Calu3 (cell line): Measurements from ENCODE around the gene SPIRE1. TPM values are rescaled to one million over a fixed set of nuclear protein-coding genes. Genes with fewer than 3 reads are reported as not detected.

ENCODE experiments used
- BruUV-seq: library from RNA; stranded (reverse); fragments of 400-500 nt; replicated peaks from 2 replicates; lab custom pipeline; 2021; lab: Mats Ljungman, UMichigan
- CTCF ChIA-PET: fragments of 300-600 bp; sonication (Branson Sonifier 250); formaldehyde crosslinking; loops from one replicate; lab custom pipeline; 2022; ENCODE audit warnings: antibody characterized with exemption; lab: Charles Lee
- DNase-seq: peaks from one replicate; pipeline ENCODE4 v3.0.0; 2022
- H3K27ac Mint-ChIP-seq: one replicate; pipeline ENCODE4 v1.8.0; 2022; ENCODE audit warnings: mixed read lengths; ENCODE audit not compliant: unreplicated experiment
- H3K27me3 Mint-ChIP-seq: one replicate; pipeline ENCODE4 v1.8.0; 2022; ENCODE audit warnings: mixed read lengths; ENCODE audit not compliant: unreplicated experiment
- H3K36me3 Mint-ChIP-seq: one replicate; pipeline ENCODE4 v1.8.0; 2022; ENCODE audit warnings: mild to moderate bottlenecking, moderate library complexity, mixed read lengths; ENCODE audit not compliant: insufficient read depth, unreplicated experiment
- H3K4me1 Mint-ChIP-seq: one replicate; pipeline ENCODE4 v1.8.0; 2022; ENCODE audit warnings: mild to moderate bottlenecking, low read depth, mixed read lengths; ENCODE audit not compliant: unreplicated experiment
- H3K4me3 Mint-ChIP-seq: one replicate; pipeline ENCODE4 v1.8.0; 2022; ENCODE audit warnings: mild to moderate bottlenecking, low read depth, moderate library complexity, mixed read lengths; ENCODE audit not compliant: unreplicated experiment
- H3K9me3 Mint-ChIP-seq: one replicate; pipeline ENCODE4 v1.8.0; 2022; ENCODE audit warnings: low read depth, mixed read lengths; ENCODE audit not compliant: unreplicated experiment
- intact Hi-C: fragments of 100-400 bp; cut with micrococcal nuclease; formaldehyde crosslinking; loops from one replicate; pipeline ENCODE4 v1.10.0; 2022; ENCODE audit not compliant: unreplicated experiment
- total RNA-seq: library from RNA; stranded (reverse); gene quantifications from 2 replicates; pipeline ENCODE4 v1.2.3, GENCODE V29; 2022
- TF ChIP-seq, protein P1 (sequence below): fragments of 200-600 bp; IDR thresholded peaks from one replicate; pipeline ENCODE4 v1.8.0; 2022; ENCODE audit warnings: antibody characterized with exemption; ENCODE audit not compliant: unreplicated experiment

SPIRE1 gene
- total RNA-seq, 1 experiment from 2014 or later: 98.6 TPM

DNA sequence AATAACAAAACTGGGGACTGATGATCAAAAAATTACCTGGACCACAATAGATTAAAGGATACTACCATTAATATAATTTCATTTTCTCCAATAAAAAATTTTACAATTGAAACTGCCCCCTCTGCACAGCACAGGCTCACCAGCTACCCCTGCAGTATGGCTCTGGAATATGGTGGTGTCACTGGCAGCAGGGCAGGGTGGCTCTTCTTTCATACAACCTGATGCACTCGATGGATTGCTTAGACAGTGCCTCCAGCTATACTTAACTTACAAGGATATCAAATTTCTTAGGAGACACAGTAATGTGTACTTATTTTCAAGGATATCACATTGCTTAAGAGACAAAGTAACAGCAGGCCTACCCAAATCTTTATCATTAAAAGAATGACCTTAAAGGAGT lies 126.2 kb downstream of the SPIRE1 start:
- no peak for DNase-seq
- no TSS peak for BruUV-seq
- no peak overlapping the region for H3K27ac Mint-ChIP-seq
- CTCF ChIA-PET: no interaction called here
- H3K9me3 Mint-ChIP-seq: no peaks in the 10 kb centered on the region
- TF ChIP-seq, protein P1, sequence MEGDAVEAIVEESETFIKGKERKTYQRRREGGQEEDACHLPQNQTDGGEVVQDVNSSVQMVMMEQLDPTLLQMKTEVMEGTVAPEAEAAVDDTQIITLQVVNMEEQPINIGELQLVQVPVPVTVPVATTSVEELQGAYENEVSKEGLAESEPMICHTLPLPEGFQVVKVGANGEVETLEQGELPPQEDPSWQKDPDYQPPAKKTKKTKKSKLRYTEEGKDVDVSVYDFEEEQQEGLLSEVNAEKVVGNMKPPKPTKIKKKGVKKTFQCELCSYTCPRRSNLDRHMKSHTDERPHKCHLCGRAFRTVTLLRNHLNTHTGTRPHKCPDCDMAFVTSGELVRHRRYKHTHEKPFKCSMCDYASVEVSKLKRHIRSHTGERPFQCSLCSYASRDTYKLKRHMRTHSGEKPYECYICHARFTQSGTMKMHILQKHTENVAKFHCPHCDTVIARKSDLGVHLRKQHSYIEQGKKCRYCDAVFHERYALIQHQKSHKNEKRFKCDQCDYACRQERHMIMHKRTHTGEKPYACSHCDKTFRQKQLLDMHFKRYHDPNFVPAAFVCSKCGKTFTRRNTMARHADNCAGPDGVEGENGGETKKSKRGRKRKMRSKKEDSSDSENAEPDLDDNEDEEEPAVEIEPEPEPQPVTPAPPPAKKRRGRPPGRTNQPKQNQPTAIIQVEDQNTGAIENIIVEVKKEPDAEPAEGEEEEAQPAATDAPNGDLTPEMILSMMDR: no peak
- intact Hi-C loops: no loop called here
- H3K27me3 Mint-ChIP-seq: no peaks in the 10 kb centered on the region
- peaks cover 8% of the 10 kb centered on the region for H3K4me1 Mint-ChIP-seq
- peaks cover 4% of the 10 kb centered on the region for H3K36me3 Mint-ChIP-seq
- H3K4me3 Mint-ChIP-seq: no peak overlapping the region

DNA sequence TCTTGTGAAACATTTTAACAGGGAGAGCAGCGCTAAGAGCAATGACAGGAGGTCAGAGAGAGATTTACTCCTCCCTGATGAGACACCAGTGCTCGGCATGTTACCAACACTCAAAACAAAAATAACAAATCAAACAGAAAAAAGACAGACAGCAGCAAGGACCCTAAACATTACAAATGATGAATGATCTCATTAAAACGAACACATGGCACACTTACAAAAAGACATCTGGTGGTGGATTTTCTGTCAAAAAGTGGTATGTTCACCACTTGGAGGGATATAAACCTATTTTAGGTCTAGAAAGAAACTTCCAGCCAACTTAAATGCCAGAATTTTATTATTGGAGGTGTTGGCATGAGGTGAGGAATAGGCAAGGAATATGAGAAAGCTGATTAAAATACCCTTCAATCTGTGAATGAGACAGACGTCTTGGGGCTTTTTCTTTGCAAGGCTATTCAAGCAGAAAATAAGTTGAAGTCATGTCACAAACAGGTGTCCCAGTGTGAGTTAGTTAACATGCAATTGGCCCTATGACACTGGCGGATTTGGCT lies 137.4 kb downstream of the SPIRE1 start:
- no peak for DNase-seq
- peaks cover 6% of the 10 kb centered on the region for H3K36me3 Mint-ChIP-seq
- no peak overlapping the region for H3K27ac Mint-ChIP-seq
- CTCF ChIA-PET: interaction anchor here (0.7 kb wide), 1 partner anchor 423 kb away, joined by 3 read pairs; no protein-coding TSS in a partner anchor
- TF ChIP-seq, protein P1: no peak
- no peaks in the 10 kb centered on the region for H3K27me3 Mint-ChIP-seq
- peaks cover 17% of the 10 kb centered on the region for H3K4me1 Mint-ChIP-seq
- H3K9me3 Mint-ChIP-seq: no peaks in the 10 kb centered on the region
- intact Hi-C loops: no loop called here
- no TSS peak for BruUV-seq
- no peak overlapping the region for H3K4me3 Mint-ChIP-seq

DNA sequence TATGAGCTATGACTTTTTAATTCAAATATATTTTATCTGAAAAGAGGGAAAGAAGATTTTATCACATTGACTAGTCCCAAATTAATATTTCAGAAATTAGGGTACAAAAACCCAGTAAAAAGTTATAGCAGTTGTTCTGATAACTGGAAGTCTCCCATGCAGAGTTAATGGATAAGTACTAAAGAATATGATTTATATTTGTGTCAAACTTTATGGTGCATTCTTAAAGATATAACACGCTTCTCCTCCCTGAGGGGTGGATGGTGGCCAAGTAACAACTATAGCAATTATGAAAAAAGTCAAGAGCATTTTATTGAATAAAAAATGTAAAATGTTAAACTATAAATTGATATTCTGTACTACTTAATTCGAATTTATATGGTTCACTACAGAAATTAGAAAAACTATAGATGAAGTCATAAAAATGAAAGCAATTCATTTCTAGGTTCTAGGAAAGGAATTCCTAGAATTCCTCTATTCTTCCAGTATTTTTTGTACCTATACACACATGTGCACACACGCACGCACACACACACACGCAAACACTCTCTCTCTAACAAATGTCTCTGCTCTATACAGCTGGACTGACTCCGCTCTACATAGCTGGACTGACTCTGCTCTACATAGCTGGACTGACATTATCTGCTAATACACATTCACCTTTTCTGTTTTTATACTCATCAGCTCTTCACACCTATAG lies 138.9 kb downstream of the SPIRE1 start:
- H3K9me3 Mint-ChIP-seq: no peaks in the 10 kb centered on the region
- no TSS peak for BruUV-seq
- peaks cover 10% of the 10 kb centered on the region for H3K36me3 Mint-ChIP-seq
- H3K4me1 Mint-ChIP-seq: peaks cover 22% of the 10 kb centered on the region
- CTCF ChIA-PET: no interaction called here
- H3K4me3 Mint-ChIP-seq: no peak overlapping the region
- no peak for DNase-seq
- intact Hi-C loops: no loop called here
- no peaks in the 10 kb centered on the region for H3K27me3 Mint-ChIP-seq
- H3K27ac Mint-ChIP-seq: no peak overlapping the region
- TF ChIP-seq, protein P1: no peak

DNA sequence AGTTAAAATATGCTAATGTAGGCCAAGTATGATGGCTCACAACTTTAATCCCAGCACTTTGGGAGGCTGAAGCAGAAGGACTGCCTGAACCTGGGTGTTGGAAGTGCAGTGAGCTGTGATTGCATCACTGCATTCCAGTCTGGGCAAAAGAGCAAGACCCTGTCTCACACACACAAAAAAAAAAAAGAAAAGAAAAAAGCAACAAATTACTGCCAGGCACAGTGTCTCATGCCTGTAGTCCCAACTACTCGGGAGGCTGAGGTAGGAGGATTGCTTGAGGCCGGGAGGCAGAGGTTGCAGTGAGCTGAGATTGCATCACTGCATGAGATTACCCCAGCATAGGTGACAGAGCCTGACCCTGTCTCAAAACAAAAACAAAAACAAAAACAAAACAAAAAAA lies 139.6 kb downstream of the SPIRE1 start:
- H3K27me3 Mint-ChIP-seq: no peaks in the 10 kb centered on the region
- no peak overlapping the region for H3K4me3 Mint-ChIP-seq

More for the DNA sequence above, 139.6 kb downstream of the SPIRE1 start:
- H3K27ac Mint-ChIP-seq: no peak overlapping the region
- intact Hi-C loops: no loop called here
- peaks cover 25% of the 10 kb centered on the region for H3K4me1 Mint-ChIP-seq
- CTCF ChIA-PET: no interaction called here
- peaks cover 11% of the 10 kb centered on the region for H3K36me3 Mint-ChIP-seq
- DNase-seq: no peak
- TF ChIP-seq, protein P1: no peak
- H3K9me3 Mint-ChIP-seq: no peaks in the 10 kb centered on the region
- no TSS peak for BruUV-seq
